ENCODE results near the gene CCT2.

GRCh38 chr12:69569236-69569635, 16.0 kb upstream of the CCT2 start:
- no peak for TF ChIP-seq CTCF (IDR thresholded peaks at IDR 0.05)
- no peak for TF ChIP-seq POLR2A (IDR thresholded peaks at IDR 0.05)

Measured in esophagus squamous epithelium (tissue), 4 donors.